ENCODE measurements around the gene PGLYRP3.

DNA sequence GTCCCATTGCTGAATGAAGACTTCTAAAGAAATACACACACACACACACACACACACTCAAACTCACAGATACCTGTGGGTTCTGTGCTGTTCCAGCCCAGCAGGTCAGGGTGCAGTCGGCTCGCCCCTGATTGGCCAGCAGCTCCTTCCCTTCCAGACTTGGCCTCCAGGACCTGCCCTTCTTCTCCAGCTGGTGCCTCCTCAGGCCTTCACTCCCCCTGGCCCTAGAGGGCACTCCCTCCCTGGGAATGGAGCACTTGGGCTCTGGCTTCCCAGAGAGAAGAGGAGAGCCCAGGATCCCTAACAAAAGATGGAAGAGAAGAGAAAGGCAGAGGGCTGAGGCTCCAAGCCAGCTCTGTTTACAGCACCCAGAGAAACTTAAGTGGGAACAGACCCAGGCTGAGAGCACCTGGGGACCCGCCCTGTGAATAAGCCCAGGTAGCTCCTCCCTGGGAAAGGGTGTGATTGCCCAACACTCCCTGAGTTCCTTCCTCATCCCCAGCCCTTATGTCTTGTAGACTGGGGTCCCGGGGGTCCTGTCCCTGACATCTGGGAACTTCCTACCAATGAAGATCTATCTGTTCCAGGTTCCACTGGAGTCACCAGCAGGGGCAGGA lies at the start of gene PGLYRP3:
- TF ChIP-seq, protein P1, sequence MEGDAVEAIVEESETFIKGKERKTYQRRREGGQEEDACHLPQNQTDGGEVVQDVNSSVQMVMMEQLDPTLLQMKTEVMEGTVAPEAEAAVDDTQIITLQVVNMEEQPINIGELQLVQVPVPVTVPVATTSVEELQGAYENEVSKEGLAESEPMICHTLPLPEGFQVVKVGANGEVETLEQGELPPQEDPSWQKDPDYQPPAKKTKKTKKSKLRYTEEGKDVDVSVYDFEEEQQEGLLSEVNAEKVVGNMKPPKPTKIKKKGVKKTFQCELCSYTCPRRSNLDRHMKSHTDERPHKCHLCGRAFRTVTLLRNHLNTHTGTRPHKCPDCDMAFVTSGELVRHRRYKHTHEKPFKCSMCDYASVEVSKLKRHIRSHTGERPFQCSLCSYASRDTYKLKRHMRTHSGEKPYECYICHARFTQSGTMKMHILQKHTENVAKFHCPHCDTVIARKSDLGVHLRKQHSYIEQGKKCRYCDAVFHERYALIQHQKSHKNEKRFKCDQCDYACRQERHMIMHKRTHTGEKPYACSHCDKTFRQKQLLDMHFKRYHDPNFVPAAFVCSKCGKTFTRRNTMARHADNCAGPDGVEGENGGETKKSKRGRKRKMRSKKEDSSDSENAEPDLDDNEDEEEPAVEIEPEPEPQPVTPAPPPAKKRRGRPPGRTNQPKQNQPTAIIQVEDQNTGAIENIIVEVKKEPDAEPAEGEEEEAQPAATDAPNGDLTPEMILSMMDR (conservative IDR thresholded peaks at IDR 0.05), result no peak
- no peak for TF ChIP-seq EZH2 (IDR thresholded peaks at IDR 0.05; ENCODE audit: low read depth)
